H1 (cell line): ENCODE results near the gene ARHGAP15. TPM values are rescaled to one million over a fixed set of nuclear protein-coding genes. Genes with fewer than 3 reads are reported as not detected.

Source experiments
- CBX5 ChIP-seq: fragments of 300-800, 300-1000 bp; sonication (generic); IDR thresholded peaks from 2 replicates; pipeline ENCODE4 v1.7.1; 2016; ENCODE audit warnings: antibody characterized with exemption, low read length, low read depth
- CHD7 ChIP-seq: fragments of 300-600 bp; sonication (generic); IDR thresholded peaks from 2 replicates; pipeline ENCODE4 v1.7.1; 2012; ENCODE audit warnings: low read length, moderate library complexity, mild to moderate bottlenecking, inconsistent platforms; ENCODE audit not compliant: insufficient replicate concordance
- GABPA ChIP-seq: IDR thresholded peaks from 2 replicates; pipeline ENCODE4 v1.6.1; 2011; ENCODE audit warnings: mild to moderate bottlenecking, low read length, moderate library complexity, borderline replicate concordance; ENCODE audit not compliant: insufficient read depth
- KDM5A ChIP-seq: fragments of 200-600 bp; IDR thresholded peaks from 2 replicates; pipeline ENCODE4 v1.7.1; 2012; ENCODE audit warnings: mild to moderate bottlenecking, low read length, inconsistent platforms, mixed read lengths
- NANOG ChIP-seq: IDR thresholded peaks from 2 replicates; pipeline ENCODE4 v1.6.1; 2011; ENCODE audit warnings: low read length, low read depth, mild to moderate bottlenecking, inconsistent platforms; ENCODE audit not compliant: insufficient read depth, poor library complexity, severe bottlenecking
- PHF8 ChIP-seq: fragments of 200-600 bp; sonication (generic); conservative IDR thresholded peaks from 2 replicates; pipeline ENCODE4 v1.7.1; 2012; ENCODE audit warnings: low read depth, mild to moderate bottlenecking, inconsistent platforms, low read length, moderate library complexity
- POLR2A ChIP-seq, 2 experiments: IDR thresholded peaks; 1 replicate in 1 of 2; 2 replicates in 1 of 2; pipeline ENCODE4 v1.6.1; 2011; ENCODE audit warnings: low read depth in 2 of 2, low read length in 2 of 2, mild to moderate bottlenecking in 2 of 2; ENCODE audit errors: control extremely low read depth in 1 of 2
- POU5F1 ChIP-seq: IDR thresholded peaks from 2 replicates; pipeline ENCODE4 v1.6.1; 2011; ENCODE audit warnings: low read depth, mild to moderate bottlenecking, low read length, moderate library complexity
- RNF2 ChIP-seq: fragments of 200-900, 300-1000 bp; sonication (generic); IDR thresholded peaks from 2 replicates; pipeline ENCODE4 v1.7.1; 2016; ENCODE audit warnings: borderline replicate concordance, low read depth, mild to moderate bottlenecking, antibody characterized with exemption, low read length; ENCODE audit not compliant: poor library complexity, severe bottlenecking; ENCODE audit errors: missing control alignments
- SIX5 ChIP-seq: IDR thresholded peaks from 2 replicates; pipeline ENCODE4 v1.6.1; 2011; ENCODE audit warnings: mild to moderate bottlenecking, low read depth, low read length
- SUZ12 ChIP-seq: fragments of 200-600 bp; sonication (generic); IDR thresholded peaks from 2 replicates; pipeline ENCODE4 v1.6.1; 2012; ENCODE audit warnings: mild to moderate bottlenecking, inconsistent platforms, low read length, moderate library complexity, mixed read lengths
- TEAD4 ChIP-seq: IDR thresholded peaks from 2 replicates; pipeline ENCODE4 v1.6.1; 2012; ENCODE audit warnings: low read depth, low read length, inconsistent platforms, mixed read lengths
- polyA plus RNA-seq, 7 experiments: library from polyadenylated mRNA; depleted of rRNA in 3 of 7; stranded (reverse) in 5 of 7; unstranded in 2 of 7; fragments of >200 nt in 5 of 7; fragments of 200-250 nt in 2 of 7; gene quantifications; 1 replicate in 5 of 7; 2 replicates in 1 of 7; 4 replicates in 1 of 7; pipeline versions ENCODE4 v1.2.1 to v1.2.3, GENCODE V29; 2011 to 2013; ENCODE audit warnings: missing spikeins in 2 of 7, mixed read lengths in 2 of 7
- total RNA-seq: library from RNA; stranded (reverse); fragmentation: NEBNext Ultra II Directional; extraction: Animal tissue kit (Norgen Biotek cat#: 25700); gene quantifications from 2 replicates; pipeline ENCODE4 v1.2.1, GENCODE V29; 2021

ARHGAP15 gene
- total and polyA plus RNA-seq, 2 of the 8 experiments (the other 6 are each of a cell fraction or from before 2014, with no cell fraction given): not detected

- TF ChIP-seq CHD7 (no peak), GABPA (no peak), TEAD4 (no peak), POU5F1 (no peak), KDM5A (no peak), CBX5 (no peak), SUZ12 (no peak), RNF2 (no peak), POLR2A (IDR thresholded peaks at IDR 0.05; ENCODE audit: control extremely low read depth in 1 of 2, low read depth in 2 of 2, low read length in 2 of 2) (no peak), PHF8 (no peak), NANOG (no peak), SIX5 (no peak)
Measured at GRCh38 chr2:143741205-143741604, 612.0 kb downstream of the ARHGAP15 start (continued).
